Adrenal gland (tissue), 12 donors: ENCODE data around the gene PRKCSH. TPM values are rescaled to one million over a fixed set of nuclear protein-coding genes. Genes with fewer than 3 reads are reported as not detected.

ENCODE experiments used
- DNase-seq, 7 donors: peaks; one replicate each; pipeline ENCODE4 v3.0.0-alpha.2; 2019 to 2020
- H3K27ac ChIP-seq, 5 donors: fragments of 200-600 bp; sonication (generic) in 4 of 5; 1 replicate in 3 of 5; 2 replicates in 2 of 5; pipeline versions ENCODE4 v1.5.1 to v1.8.0; 2016 to 2020; ENCODE audit warnings: mild to moderate bottlenecking in 1 of 5
- H3K27me3 ChIP-seq: fragments of 200-600 bp; 2 replicates; pipeline ENCODE4 v1.8.0; 2021
- H3K36me3 ChIP-seq, 2 donors: fragments of 200-600 bp; replicated peaks in 1 of 2; 1 replicate in 1 of 2; 2 replicates in 1 of 2; pipeline versions ENCODE4 v1.5.1 to v1.8.0; 2018 to 2022
- H3K4me1 ChIP-seq, 2 donors: fragments of 200-600 bp; replicated peaks in 1 of 2; 1 replicate in 1 of 2; 2 replicates in 1 of 2; pipeline versions ENCODE4 v1.5.1 to v1.8.0; 2018 to 2021
- H3K4me3 ChIP-seq, 4 donors: fragments of 200-600 bp; sonication (generic) in 3 of 4; one replicate each; pipeline ENCODE4 v1.5.1; 2016 to 2018
- H3K9me3 ChIP-seq, 3 donors: fragments of 200-600 bp; sonication (generic) in 1 of 3; replicated peaks in 1 of 3; 1 replicate in 2 of 3; 2 replicates in 1 of 3; pipeline versions ENCODE4 v1.5.1 to v1.8.0; 2016 to 2021
- CTCF ChIP-seq, 6 experiments: fragments of 450-650 bp in 4 of 6; fragments of 200-600 bp in 2 of 6; sonication (generic) in 1 of 6; IDR thresholded peaks; 1 replicate in 5 of 6; 2 replicates in 1 of 6; pipeline versions ENCODE4 v1.5.1 to v1.8.0; 2016 to 2021; ENCODE audit warnings: antibody characterized with exemption in 6 of 6, mild to moderate bottlenecking in 2 of 6, moderate library complexity in 1 of 6
- POLR2A ChIP-seq, 2 donors: fragments of 450-650 bp; IDR thresholded peaks; one replicate each; pipeline ENCODE4 v1.6.1; 2017; ENCODE audit warnings: antibody characterized with exemption in 2 of 2, mild to moderate bottlenecking in 2 of 2, moderate library complexity in 1 of 2
- WGBS, 4 donors: extraction: QIAGEN DNeasy Blood & Tissue Kit in 2 of 4; methylation state at CpG; one replicate each; pipeline versions ENCODE4 v1.1.5 to v1.1.7; 2013 to 2017; 5-methylcytosine and 5-hydroxymethylcytosine counted together
- intact Hi-C, 2 donors: fragments of 100-400 bp; cut with DNase I; formaldehyde crosslinking; loops; one replicate each; pipeline versions ENCODE4 v1.14.1 to v1.15.0; 2022 to 2023
- polyA plus RNA-seq, 3 donors: library from polyadenylated mRNA; stranded (reverse); fragments of 200-250 nt in 2 of 3; fragments of 350-450 nt in 1 of 3; fragmentation: Illumina TruSeq in 1 of 3; extraction: RNeasy Lipid Tissue Mini Kit (QIAGEN cat#74804) in 1 of 3; gene quantifications; one replicate each; pipeline ENCODE4 v1.2.3, GENCODE V29; 2013 to 2014
- total RNA-seq, 9 donors: library from RNA; depleted of rRNA in 4 of 9; stranded (reverse); fragments of >200 nt in 4 of 9; fragments of 120-200 nt in 1 of 9; fragmentation: NEBNext Ultra II Directional in 1 of 9; extraction: Animal tissue kit (Norgen Biotek cat#: 25700) in 1 of 9; gene quantifications; one replicate each; pipeline versions ENCODE4 v1.1.0 to v1.2.4, GENCODE V29; 2013 to 2023
- donor health status: healthy with polysubstance abuse.
- donor health status: Bipolar disorder and iron deficiency.
- donor health status: DM: yes; HTN: yes; CAD: no.
- donor health status: DM: no; HTN: no; CAD: no.
- donor health status: DM: no; HTN: no; CAD: no.
- donor health status: DM: yes; HTN: yes; CAD: no.

PRKCSH gene
- total and polyA plus RNA-seq, 12 donors = 64.4 to 359 (median 203) TPM

- no peak for DNase-seq
- WGBS, 4 donors = 92 to 96% (median 93%) methylated on average over 9 to 13 of the region's 13 CpGs
- Histone ChIP-seq H3K9me3 (no peaks in the 10 kb centered on the region), H3K4me1 (peaks cover 0 to 19% of the 10 kb centered on the region in 2 donors), H3K27me3 (peaks cover 12% of the 10 kb centered on the region), H3K36me3 (no peaks in the 10 kb centered on the region), H3K4me3 (no peak overlapping the region), H3K27ac (no peak overlapping the region)
- intact Hi-C loops = no loop called here
- TF ChIP-seq CTCF (IDR thresholded peaks at IDR 0.05) (no peak), POLR2A (IDR thresholded peaks at IDR 0.05) (no peak)
Observed at GRCh38 chr19:11485245-11485837, 49.9 kb downstream of the PRKCSH start.

- 90 to 94% (median 91%) methylated on average over 27 to 45 of the region's 45 CpGs for WGBS, 4 donors
- Histone ChIP-seq H3K36me3 (peaks cover 0 to 2% of the 10 kb centered on the region in 2 donors), H3K4me1 (peaks cover 0 to 14% of the 10 kb centered on the region in 2 donors), H3K9me3 (no peaks in the 10 kb centered on the region), H3K4me3 (no peak overlapping the region), H3K27ac (no peak overlapping the region), H3K27me3 (peaks cover 4% of the 10 kb centered on the region)
- intact Hi-C loops = no loop called here
- no peak for TF ChIP-seq CTCF (IDR thresholded peaks at IDR 0.05)
- TF ChIP-seq POLR2A (IDR thresholded peaks at IDR 0.05) = no peak
- DNase-seq = no peak
Observed at GRCh38 chr19:11486661-11487503, 51.4 kb downstream of the PRKCSH start.

GRCh38 chr19:11489378-11489777, 53.9 kb downstream of the PRKCSH start:
- intact Hi-C loops = no loop called here
- Histone ChIP-seq H3K4me1 (peaks cover 0 to under 1% of the 10 kb centered on the region in 2 donors), H3K27ac (no peak overlapping the region), H3K4me3 (no peak overlapping the region), H3K36me3 (peaks cover 0 to 3% of the 10 kb centered on the region in 2 donors), H3K9me3 (no peaks in the 10 kb centered on the region), H3K27me3 (no peaks in the 10 kb centered on the region)
- DNase-seq = no peak
- WGBS, 4 donors = 86 to 96% (median 91%) methylated on average over 5 to 7 of the region's 7 CpGs
- TF ChIP-seq CTCF (IDR thresholded peaks at IDR 0.05) (no peak), POLR2A (IDR thresholded peaks at IDR 0.05) (no peak)

- Histone ChIP-seq H3K9me3 (no peaks in the 10 kb centered on the region), H3K27ac (peak overlapping the region in 4 of 5 donors; percentile 64 to 84 (median 81)), H3K4me1 (peaks cover 20 to 26% of the 10 kb centered on the region in 2 donors), H3K27me3 (no peaks in the 10 kb centered on the region), H3K36me3 (peaks cover 0 to 3% of the 10 kb centered on the region in 2 donors), H3K4me3 (no peak overlapping the region)
- 56 to 80% (median 74%) methylated on average over 11 to 27 of the region's 27 CpGs for WGBS, 4 donors
- intact Hi-C loops = no loop called here
- DNase-seq = peak in 6 of 7 donors; percentile 63 to 76 (median 69)
- TF ChIP-seq CTCF (IDR thresholded peaks at IDR 0.05) (no peak), POLR2A (IDR thresholded peaks at IDR 0.05) (no peak)
Observed at GRCh38 chr19:11494634-11495285, 59.3 kb downstream of the PRKCSH start.
